ENCODE results near the gene ZFPL1.

ZFPL1 gene

GRCh38 chr11:65135633-65136145 lies 51.7 kb downstream of the ZFPL1 start:
- H3K27me3 ChIP-seq (ENCODE audit: control insufficient read depth, insufficient read depth, low read length): no peaks in the 10 kb centered on the region
- no CpG with 5 or more reads among the region's 11 CpGs for WGBS (ENCODE audit: insufficient coverage, insufficient read length)
- H3K4me3 ChIP-seq (ENCODE audit: low read length): peak overlapping the region; percentile 52; the same call in 1 of the 2 replicates
- no peak overlapping the region for H3K27ac ChIP-seq (ENCODE audit: low read length)
- DNase-seq (ENCODE audit: low read depth, low spot score): no peak
- peaks cover 12% of the 10 kb centered on the region for H3K36me3 ChIP-seq (ENCODE audit: control insufficient read depth, insufficient read depth, low read length)
- peaks cover 2% of the 10 kb centered on the region; the same call in 1 of the 2 replicates for H3K4me1 ChIP-seq (ENCODE audit: control insufficient read depth, insufficient read depth, low read length)
- H3K9me3 ChIP-seq (ENCODE audit: control insufficient read depth, insufficient read depth, low read length): no peaks in the 10 kb centered on the region

DNA sequence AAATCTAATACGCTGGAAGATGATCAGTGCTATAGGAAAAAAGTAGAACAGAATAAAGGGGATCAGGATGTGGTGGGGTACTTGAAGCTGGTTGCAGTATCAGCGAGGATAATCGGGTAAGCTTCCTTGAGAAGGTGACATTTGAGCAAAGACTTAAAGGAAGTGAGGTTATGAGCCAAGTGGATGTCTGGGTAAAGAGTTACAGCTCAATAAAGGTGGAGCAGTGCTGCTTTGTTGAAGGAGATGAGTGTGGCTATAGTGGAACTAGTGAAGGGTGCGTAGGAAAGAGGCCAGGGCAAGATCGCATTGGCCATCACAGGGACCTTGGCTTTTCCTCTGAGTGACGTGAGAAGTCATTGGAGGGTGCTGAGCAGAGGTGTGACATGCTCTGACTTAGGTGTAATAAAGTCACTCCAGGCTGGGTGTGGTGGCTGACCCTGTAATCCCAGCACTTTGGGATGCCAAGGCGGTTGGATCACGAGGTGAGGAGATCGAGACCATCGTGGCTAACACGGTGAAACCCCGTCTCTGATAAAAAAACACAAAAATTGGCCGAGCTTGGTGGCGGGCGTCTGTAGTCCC lies 52.6 kb downstream of the ZFPL1 start:
- no CpG with 5 or more reads among the region's 15 CpGs for WGBS (ENCODE audit: insufficient coverage, insufficient read length)
- no peak for DNase-seq (ENCODE audit: low read depth, low spot score)
- Histone ChIP-seq H3K4me3 (ENCODE audit: low read length) (no peak overlapping the region), H3K27me3 (ENCODE audit: control insufficient read depth, insufficient read depth, low read length) (no peaks in the 10 kb centered on the region), H3K36me3 (ENCODE audit: control insufficient read depth, insufficient read depth, low read length) (peaks cover 4% of the 10 kb centered on the region; the same call in 1 of the 2 replicates), H3K27ac (ENCODE audit: low read length) (no peak overlapping the region), H3K4me1 (ENCODE audit: control insufficient read depth, insufficient read depth, low read length) (peaks cover 2% of the 10 kb centered on the region; the same call in 1 of the 2 replicates), H3K9me3 (ENCODE audit: control insufficient read depth, insufficient read depth, low read length) (no peaks in the 10 kb centered on the region)

All from iPS DF 6.9 (cell line).